HUES64 (cell line): ENCODE data around the gene GPRC5B.

Experiments
- H3K27ac ChIP-seq: 2 replicates; pipeline ENCODE4 v1.7.0; 2013; ENCODE audit warnings: low read depth, low read length, inconsistent platforms
- H3K27me3 ChIP-seq: 2 replicates; pipeline ENCODE4 v1.6.1; 2013; ENCODE audit warnings: mild to moderate bottlenecking, low read length; ENCODE audit not compliant: insufficient read depth
- H3K36me3 ChIP-seq: 2 replicates; pipeline ENCODE4 v1.6.1; 2013; ENCODE audit warnings: mild to moderate bottlenecking, low read length; ENCODE audit not compliant: insufficient read depth
- H3K4me1 ChIP-seq: 2 replicates; pipeline ENCODE4 v1.6.1; 2013; ENCODE audit warnings: mild to moderate bottlenecking, low read length, moderate library complexity; ENCODE audit not compliant: insufficient read depth
- H3K4me3 ChIP-seq: 2 replicates; pipeline ENCODE4 v1.5.1; 2013; ENCODE audit warnings: mild to moderate bottlenecking, low read length, moderate library complexity
- H3K9ac ChIP-seq: 2 replicates; pipeline ENCODE4 v1.6.1; 2013; ENCODE audit warnings: mild to moderate bottlenecking, low read depth, low read length
- H3K9me3 ChIP-seq: 2 replicates; pipeline ENCODE4 v1.6.1; 2013; ENCODE audit warnings: low read depth, low read length; ENCODE audit not compliant: insufficient read depth
- WGBS: fragments of 150-250, 120-280 bp; methylation state at CpG from one replicate; pipeline ENCODE4 v1.1.7; 2013; ENCODE audit warnings: missing lambda C conversion rate; 5-methylcytosine and 5-hydroxymethylcytosine counted together

GPRC5B gene

GRCh38 chr16:19856120-19856519 lies 28.5 kb downstream of the GPRC5B start:
- no peaks in the 10 kb centered on the region for H3K9me3 ChIP-seq
- H3K27me3 ChIP-seq = no peaks in the 10 kb centered on the region
- peaks cover 60% of the 10 kb centered on the region for H3K4me1 ChIP-seq
- H3K27ac ChIP-seq = no peak overlapping the region
- H3K36me3 ChIP-seq = peaks cover 29% of the 10 kb centered on the region
- no peak overlapping the region for H3K9ac ChIP-seq
- H3K4me3 ChIP-seq = no peak overlapping the region
- WGBS = 93% methylated on average over 10 of the region's 10 CpGs

GRCh38 chr16:19854543-19854876 lies 30.1 kb downstream of the GPRC5B start:
- no peaks in the 10 kb centered on the region for H3K9me3 ChIP-seq
- peaks cover 46% of the 10 kb centered on the region for H3K4me1 ChIP-seq
- 26% methylated on average over 6 of the region's 6 CpGs for WGBS
- no peak overlapping the region for H3K9ac ChIP-seq
- no peaks in the 10 kb centered on the region for H3K27me3 ChIP-seq
- H3K36me3 ChIP-seq = peaks cover 23% of the 10 kb centered on the region
- no peak overlapping the region for H3K4me3 ChIP-seq
- H3K27ac ChIP-seq = peak overlapping the region; percentile 30; the same call in 1 of the 2 replicates

- H3K9ac ChIP-seq = no peak overlapping the region
- no peak overlapping the region for H3K4me3 ChIP-seq
- WGBS = 52% methylated on average over 7 of the region's 7 CpGs
- H3K4me1 ChIP-seq = peaks cover 40% of the 10 kb centered on the region
- H3K9me3 ChIP-seq = no peaks in the 10 kb centered on the region
- peak overlapping the region; percentile 30; the same call in 1 of the 2 replicates for H3K27ac ChIP-seq
- H3K27me3 ChIP-seq = no peaks in the 10 kb centered on the region
- H3K36me3 ChIP-seq = peaks cover 17% of the 10 kb centered on the region
Observed at GRCh38 chr16:19853742-19854542, 30.7 kb downstream of the GPRC5B start.

- Histone ChIP-seq H3K9me3 (no peaks in the 10 kb centered on the region), H3K27me3 (no peaks in the 10 kb centered on the region), H3K9ac (no peak overlapping the region), H3K36me3 (peaks cover 12% of the 10 kb centered on the region), H3K27ac (no peak overlapping the region), H3K4me3 (no peak overlapping the region), H3K4me1 (peaks cover 35% of the 10 kb centered on the region)
- WGBS = 79% methylated on average over 8 of the region's 8 CpGs
Observed at GRCh38 chr16:19853132-19853741, 31.4 kb downstream of the GPRC5B start.

- Histone ChIP-seq H3K9ac (no peak overlapping the region), H3K4me1 (peaks cover 24% of the 10 kb centered on the region), H3K36me3 (peaks cover 1% of the 10 kb centered on the region; the same call in 1 of the 2 replicates), H3K27me3 (no peaks in the 10 kb centered on the region), H3K4me3 (no peak overlapping the region), H3K9me3 (no peaks in the 10 kb centered on the region), H3K27ac (no peak overlapping the region)
- 83% methylated on average over 7 of the region's 7 CpGs for WGBS
Observed at GRCh38 chr16:19851476-19851875, 33.2 kb downstream of the GPRC5B start.

- H3K27ac ChIP-seq = no peak overlapping the region
- no peak overlapping the region for H3K9ac ChIP-seq
- H3K4me3 ChIP-seq = no peak overlapping the region
- H3K27me3 ChIP-seq = no peaks in the 10 kb centered on the region
- H3K4me1 ChIP-seq = peaks cover 24% of the 10 kb centered on the region
- H3K9me3 ChIP-seq = no peaks in the 10 kb centered on the region
- H3K36me3 ChIP-seq = no peaks in the 10 kb centered on the region
- 94% methylated on average over 11 of the region's 11 CpGs for WGBS
Observed at GRCh38 chr16:19850131-19850817, 34.4 kb downstream of the GPRC5B start.

GRCh38 chr16:19848756-19849155 lies 35.9 kb downstream of the GPRC5B start:
- Histone ChIP-seq H3K9ac (no peak overlapping the region), H3K27ac (no peak overlapping the region), H3K9me3 (no peaks in the 10 kb centered on the region), H3K27me3 (no peaks in the 10 kb centered on the region), H3K4me3 (no peak overlapping the region), H3K36me3 (no peaks in the 10 kb centered on the region), H3K4me1 (peaks cover 11% of the 10 kb centered on the region)
- 95% methylated on average over 3 of the region's 3 CpGs for WGBS

GRCh38 chr16:19846436-19846835 lies 38.2 kb downstream of the GPRC5B start:
- Histone ChIP-seq H3K9me3 (no peaks in the 10 kb centered on the region), H3K4me1 (peaks cover 5% of the 10 kb centered on the region; the same call in 1 of the 2 replicates), H3K27ac (no peak overlapping the region), H3K36me3 (no peaks in the 10 kb centered on the region), H3K27me3 (no peaks in the 10 kb centered on the region), H3K9ac (no peak overlapping the region), H3K4me3 (no peak overlapping the region)
- WGBS = 93% methylated on average over 5 of the region's 5 CpGs

GRCh38 chr16:19844945-19845641 lies 39.6 kb downstream of the GPRC5B start:
- no peak overlapping the region for H3K9ac ChIP-seq
- H3K4me1 ChIP-seq = no peaks in the 10 kb centered on the region
- H3K27me3 ChIP-seq = no peaks in the 10 kb centered on the region
- no peak overlapping the region for H3K4me3 ChIP-seq
- H3K36me3 ChIP-seq = no peaks in the 10 kb centered on the region
- H3K9me3 ChIP-seq = no peaks in the 10 kb centered on the region
- H3K27ac ChIP-seq = no peak overlapping the region
- 95% methylated on average over 11 of the region's 11 CpGs for WGBS

- Histone ChIP-seq H3K27me3 (no peaks in the 10 kb centered on the region), H3K9me3 (no peaks in the 10 kb centered on the region), H3K9ac (no peak overlapping the region), H3K4me1 (peaks cover 4% of the 10 kb centered on the region; the same call in 1 of the 2 replicates), H3K27ac (no peak overlapping the region), H3K4me3 (no peak overlapping the region), H3K36me3 (no peaks in the 10 kb centered on the region)
- 100% methylated on average over 1 of the region's 1 CpG for WGBS
Observed at GRCh38 chr16:19843371-19843770, 41.3 kb downstream of the GPRC5B start.
